Right lobe of liver (tissue), 4 donors: ENCODE results near the gene ANK2.

Experiments
- POLR2A ChIP-seq: fragments of 450-650 bp; IDR thresholded peaks from one replicate; pipeline ENCODE4 v1.6.1; 2017; ENCODE audit warnings: antibody characterized with exemption, mild to moderate bottlenecking
- TF ChIP-seq, protein P1 (sequence below), 4 donors: fragments of 200-600 bp in 3 of 4; fragments of 450-650 bp in 1 of 4; IDR thresholded peaks; one replicate each; pipeline versions ENCODE4 v1.5.1 to v1.8.0; 2016 to 2022; ENCODE audit warnings: antibody characterized with exemption in 4 of 4, mild to moderate bottlenecking in 2 of 4
- donor health status: DM: no; HTN: no; CAD: no.
- donor health status: DM: no; HTN: no; CAD: no.
- donor health status: DM: no; HTN: yes; CAD: no.

DNA sequence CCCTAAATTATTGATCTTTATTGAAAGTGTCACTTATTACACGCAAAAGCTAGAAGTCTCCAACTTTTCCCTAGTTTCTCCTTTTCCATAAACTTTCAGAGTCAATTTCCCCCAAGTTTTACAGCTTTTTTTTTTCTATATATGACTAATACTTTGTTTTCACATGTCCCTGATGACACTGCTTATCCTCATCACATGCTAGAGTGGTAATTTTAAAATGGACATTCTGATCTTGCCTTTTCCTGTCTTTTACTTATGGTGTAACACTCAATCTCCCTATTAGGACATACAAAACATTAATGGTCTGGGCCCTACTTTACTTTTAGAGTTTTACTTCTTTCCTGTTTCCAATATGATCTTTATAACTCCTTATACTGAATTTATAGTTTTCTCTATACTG is 112.6 kb downstream of the ANK2 start:
- no peak for TF ChIP-seq POLR2A
- TF ChIP-seq, protein P1, sequence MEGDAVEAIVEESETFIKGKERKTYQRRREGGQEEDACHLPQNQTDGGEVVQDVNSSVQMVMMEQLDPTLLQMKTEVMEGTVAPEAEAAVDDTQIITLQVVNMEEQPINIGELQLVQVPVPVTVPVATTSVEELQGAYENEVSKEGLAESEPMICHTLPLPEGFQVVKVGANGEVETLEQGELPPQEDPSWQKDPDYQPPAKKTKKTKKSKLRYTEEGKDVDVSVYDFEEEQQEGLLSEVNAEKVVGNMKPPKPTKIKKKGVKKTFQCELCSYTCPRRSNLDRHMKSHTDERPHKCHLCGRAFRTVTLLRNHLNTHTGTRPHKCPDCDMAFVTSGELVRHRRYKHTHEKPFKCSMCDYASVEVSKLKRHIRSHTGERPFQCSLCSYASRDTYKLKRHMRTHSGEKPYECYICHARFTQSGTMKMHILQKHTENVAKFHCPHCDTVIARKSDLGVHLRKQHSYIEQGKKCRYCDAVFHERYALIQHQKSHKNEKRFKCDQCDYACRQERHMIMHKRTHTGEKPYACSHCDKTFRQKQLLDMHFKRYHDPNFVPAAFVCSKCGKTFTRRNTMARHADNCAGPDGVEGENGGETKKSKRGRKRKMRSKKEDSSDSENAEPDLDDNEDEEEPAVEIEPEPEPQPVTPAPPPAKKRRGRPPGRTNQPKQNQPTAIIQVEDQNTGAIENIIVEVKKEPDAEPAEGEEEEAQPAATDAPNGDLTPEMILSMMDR (IDR thresholded peaks at IDR 0.05), result no peak
